GM19099 (cell line): ENCODE measurements around the gene SAMM50.
A peak's percentile ranks its signal among the peaks of the same experiment; 100 is the strongest.

Experiments used
- POLR2A ChIP-seq: IDR thresholded peaks from 3 replicates; pipeline ENCODE4 v1.6.1; 2011; ENCODE audit warnings: low read depth; ENCODE audit not compliant: insufficient read length; ENCODE audit errors: extremely low read depth

The SAMM50 gene

DNA sequence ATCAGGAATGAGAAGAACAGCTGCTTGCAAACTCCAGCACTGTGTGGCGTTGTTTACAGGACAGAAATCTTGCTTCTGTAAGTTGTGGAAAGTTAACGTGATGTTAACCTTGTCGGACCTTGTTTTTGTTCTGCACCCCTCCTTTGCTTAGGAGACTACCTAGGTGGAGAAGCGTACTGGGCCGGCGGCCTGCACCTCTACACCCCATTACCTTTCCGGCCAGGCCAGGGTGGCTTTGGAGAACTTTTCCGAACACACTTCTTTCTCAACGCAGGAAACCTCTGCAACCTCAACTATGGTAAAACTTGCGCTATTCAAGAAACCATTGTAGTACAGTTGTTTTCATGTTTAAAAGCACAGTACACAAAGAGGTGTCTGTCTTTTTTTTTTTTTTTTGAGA, 33.7 kb downstream of the SAMM50 start:
- TF ChIP-seq POLR2A, result no peak

- no peak for TF ChIP-seq POLR2A
Observed at GRCh38 chr22:43990044-43990443, 34.8 kb downstream of the SAMM50 start.

- TF ChIP-seq POLR2A, result no peak
Observed at GRCh38 chr22:43991316-43992020, 36.2 kb downstream of the SAMM50 start.

DNA sequence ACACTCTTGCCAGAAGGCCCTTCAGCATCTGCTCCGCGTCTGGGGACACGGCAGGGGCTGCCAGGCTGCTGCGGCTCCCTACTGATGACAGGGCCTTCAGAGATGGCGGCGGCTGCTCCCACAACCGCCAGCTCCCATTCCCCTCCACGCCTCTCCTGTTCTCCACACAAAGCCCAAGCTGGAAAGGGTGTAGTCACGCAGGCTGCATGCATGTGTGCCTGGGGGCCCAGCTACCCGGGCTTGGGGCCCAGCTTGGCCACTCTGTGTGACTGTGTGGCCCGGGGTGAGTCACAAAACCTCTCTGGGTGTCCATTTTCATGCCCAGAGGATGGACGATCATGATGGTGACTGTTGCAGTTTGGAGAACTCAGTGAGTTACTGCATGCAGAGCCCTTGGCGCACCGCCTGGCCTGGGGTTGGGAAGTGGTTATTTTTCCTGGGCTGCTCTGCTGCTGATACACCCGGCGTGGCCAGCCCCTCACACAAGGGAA, 37.1 kb downstream of the SAMM50 start:
- TF ChIP-seq POLR2A, result no peak

- TF ChIP-seq POLR2A, result no peak
Observed at GRCh38 chr22:43993072-43993760, 38.0 kb downstream of the SAMM50 start.

- TF ChIP-seq POLR2A, result no peak
Observed at GRCh38 chr22:43994006-43994405, 38.8 kb downstream of the SAMM50 start.

DNA sequence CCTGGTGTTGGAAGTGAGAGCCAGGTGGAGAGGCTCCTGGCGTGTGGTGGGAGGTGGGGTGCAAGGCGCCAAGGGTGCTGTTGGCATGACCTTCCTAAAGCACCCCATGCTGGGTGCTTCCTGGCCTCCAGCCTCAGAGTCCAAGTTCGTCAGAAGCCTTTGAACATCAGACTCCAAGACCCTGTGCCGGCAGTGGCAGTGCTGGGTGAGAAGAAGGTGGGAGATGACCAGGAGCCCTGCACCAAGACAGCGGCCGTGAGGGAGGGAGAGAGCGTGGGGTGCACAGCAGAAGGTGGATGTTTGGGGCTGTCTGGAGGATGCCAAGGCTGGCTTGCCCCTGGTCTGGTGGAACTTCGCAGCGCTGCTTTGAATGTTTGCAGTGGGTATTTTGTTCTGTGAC, 39.2 kb downstream of the SAMM50 start:
- TF ChIP-seq POLR2A, result no peak

DNA sequence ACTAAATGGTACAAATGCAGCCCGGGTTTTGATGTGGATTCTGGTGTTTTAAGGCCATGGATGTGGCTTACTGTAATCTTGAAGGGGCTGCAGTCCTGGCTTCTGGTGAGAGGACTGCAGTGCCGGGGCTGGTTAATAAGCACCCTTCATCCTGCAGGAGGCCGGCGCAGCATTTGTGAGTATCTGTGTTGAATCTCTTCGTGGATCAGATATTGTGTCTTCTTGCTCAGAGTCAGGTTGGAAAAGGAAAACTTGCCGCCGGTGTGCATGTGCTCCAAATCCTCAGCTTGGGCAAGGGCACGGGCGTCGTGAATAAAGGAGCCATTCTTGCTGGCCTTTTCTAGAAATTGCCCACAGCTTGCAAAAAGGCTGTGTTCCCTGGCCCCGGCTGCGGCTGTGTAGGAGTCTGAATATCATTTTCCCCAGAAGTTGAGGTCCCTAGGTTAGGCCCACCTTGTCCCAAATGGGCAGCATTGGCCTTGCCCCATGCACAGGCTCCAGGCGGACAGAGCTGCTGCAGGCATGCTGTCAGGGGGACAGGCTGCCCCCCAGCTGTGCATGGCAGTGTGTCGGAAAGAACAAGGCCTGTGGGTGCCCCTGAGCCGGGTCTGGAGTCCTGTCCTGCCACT, 39.9 kb downstream of the SAMM50 start:
- no peak for TF ChIP-seq POLR2A

DNA sequence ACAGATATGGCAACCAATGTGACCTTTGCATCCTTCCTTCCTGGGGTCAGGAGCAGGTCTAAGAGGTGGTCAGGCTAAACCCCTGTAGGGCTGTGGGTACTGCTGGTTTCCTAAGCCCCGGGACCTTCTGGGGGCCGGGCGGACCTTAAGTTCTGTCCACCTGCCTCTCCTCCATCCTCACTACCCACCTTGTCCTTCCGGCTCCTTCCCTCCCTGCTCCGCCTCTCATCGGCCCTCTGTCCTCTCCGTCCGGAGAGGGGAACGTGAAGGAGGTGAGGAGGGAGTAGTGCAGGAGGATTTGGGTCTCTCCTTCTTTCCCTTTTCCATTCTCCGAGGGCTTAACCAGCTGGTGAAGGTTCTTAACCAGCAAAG, 40.5 kb downstream of the SAMM50 start:
- no peak for TF ChIP-seq POLR2A

DNA sequence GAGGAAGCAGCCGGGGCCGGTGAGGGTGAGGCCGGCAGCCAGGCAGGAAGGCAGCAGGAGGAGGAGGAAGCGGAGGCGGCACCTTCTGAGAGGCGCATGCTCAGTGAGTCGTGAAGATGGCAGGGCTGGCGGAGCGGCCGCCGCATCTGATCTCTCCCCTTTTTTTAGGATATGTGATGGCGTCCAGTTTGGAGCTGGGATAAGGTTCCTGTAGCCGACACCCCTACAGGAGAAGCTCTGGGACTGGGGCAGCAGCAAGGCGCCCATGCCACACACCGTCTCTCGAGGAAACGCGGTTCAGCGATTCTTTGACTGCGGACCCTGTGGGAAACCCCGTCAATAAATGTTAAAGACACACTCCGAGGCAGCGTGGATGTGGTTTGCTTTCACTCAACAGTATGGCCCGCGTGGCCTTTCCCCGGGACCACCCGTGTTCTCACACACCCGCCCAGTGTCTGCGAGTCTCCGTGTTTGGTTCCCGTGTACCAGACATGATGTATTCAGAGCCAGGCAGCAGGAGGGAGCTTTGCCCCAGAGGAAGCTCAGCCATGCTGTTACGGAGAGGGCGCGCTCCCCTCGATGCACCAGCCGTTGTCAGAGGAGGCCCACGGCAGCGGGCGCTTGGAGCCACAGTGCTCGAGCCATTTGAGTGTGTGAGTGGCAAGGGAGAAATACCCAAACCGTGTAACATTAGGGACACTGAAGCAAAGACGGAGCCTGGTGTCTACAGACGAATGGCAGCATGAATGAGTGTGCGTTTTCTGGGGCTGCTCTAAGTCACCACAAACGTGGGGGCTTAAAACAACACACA, 41.1 kb downstream of the SAMM50 start:
- TF ChIP-seq POLR2A, result peak; percentile 58

GRCh38 chr22:43996981-43997265, 41.7 kb downstream of the SAMM50 start:
- TF ChIP-seq POLR2A, result no peak

DNA sequence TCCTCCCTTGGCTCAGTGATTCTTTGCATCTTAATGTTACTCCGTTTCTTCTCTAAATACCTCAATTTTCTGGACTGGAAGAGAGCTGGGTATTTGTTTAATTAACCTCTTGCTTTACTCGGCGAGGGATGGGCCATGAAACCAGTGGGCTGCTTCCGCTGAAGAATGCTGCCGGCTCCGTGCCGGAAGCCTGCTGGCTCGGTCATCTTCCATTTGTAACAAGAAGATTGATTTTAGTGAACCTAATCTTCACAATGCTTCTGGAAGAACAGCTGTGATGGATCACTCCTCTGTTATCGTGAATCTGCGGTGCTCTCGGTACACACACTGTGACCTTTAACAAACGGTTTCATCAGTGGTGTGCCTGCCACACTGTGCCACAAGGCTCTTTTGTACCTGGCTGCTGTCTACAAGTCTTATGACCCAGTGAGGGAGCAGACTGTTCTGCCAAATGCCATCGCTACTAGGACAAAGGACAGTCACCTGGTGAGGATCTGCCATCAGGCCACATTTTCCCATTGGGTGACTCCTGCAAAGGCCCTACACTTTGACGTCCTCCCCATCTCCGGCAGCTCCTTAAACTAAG, 43.5 kb downstream of the SAMM50 start:
- TF ChIP-seq POLR2A, result no peak

DNA sequence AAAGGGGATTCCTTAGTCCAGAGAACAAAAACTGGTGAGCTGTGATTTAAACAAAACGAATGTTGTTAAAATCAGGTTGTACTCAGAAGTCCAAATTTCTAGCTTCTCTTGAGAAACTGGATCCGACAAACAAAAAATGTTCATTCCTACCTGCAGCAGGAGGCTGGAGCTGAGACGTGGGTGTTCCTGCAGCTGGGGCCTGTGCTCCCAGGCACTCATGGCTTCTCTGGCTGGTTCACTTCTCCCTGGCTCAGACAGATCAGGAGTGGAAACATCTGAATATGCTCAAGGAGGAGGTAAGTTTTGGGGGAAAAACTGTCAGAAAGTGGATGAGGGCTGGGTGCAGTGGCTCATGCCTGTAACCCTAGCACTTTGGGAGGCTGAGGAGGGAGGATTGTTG, 44.1 kb downstream of the SAMM50 start:
- no peak for TF ChIP-seq POLR2A

- no peak for TF ChIP-seq POLR2A
Observed at GRCh38 chr22:44000123-44000522, 44.9 kb downstream of the SAMM50 start.

- no peak for TF ChIP-seq POLR2A
Observed at GRCh38 chr22:44001521-44001920, 46.3 kb downstream of the SAMM50 start.
